Stimulated activated CD8-positive, alpha-beta memory T cell treated with anti-CD3 and anti-CD28 coated beads, Interleukin-7, amount 100 ng/mL, for 4 hours (primary cell): ENCODE data around the gene SULT1B1.

Experiments used
- DNase-seq, 2 donors: peaks; one replicate each; pipeline ENCODE4 v3.0.0-alpha.2; 2020; ENCODE audit warnings: low read depth in 2 of 2

SULT1B1 gene

DNA sequence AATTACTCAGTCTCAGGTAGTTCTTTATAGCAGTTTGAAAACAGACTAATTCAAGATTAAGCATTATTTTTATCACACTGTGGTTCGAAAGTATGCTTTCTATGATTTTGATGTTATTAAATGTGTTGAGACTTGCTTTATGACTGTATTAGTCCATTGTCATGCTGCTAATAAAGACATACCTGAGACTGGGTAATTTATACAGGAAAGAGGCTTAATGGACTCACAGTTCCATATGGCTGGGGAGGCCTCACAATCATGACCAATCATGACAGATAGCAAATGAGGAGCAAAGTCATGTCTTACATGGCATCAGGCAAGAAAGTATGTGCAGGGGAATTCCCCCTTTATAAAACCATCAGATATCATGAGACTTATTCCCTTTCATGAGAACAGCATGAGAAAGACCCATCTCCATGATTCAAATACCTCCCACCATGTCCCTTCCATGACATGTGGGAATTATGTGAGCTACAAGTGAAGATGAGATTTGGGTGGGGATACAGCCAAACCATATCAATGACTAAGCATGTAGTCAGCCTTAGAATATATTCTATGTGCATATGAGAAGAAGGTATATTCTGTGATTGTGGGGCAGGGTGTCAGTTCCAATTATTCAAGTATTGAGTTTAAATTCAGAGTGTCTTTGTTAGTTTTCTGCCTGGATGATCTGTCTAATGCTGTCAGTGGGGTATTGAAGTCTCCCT is 62.7 kb downstream of the SULT1B1 start:
- no peak for DNase-seq

DNA sequence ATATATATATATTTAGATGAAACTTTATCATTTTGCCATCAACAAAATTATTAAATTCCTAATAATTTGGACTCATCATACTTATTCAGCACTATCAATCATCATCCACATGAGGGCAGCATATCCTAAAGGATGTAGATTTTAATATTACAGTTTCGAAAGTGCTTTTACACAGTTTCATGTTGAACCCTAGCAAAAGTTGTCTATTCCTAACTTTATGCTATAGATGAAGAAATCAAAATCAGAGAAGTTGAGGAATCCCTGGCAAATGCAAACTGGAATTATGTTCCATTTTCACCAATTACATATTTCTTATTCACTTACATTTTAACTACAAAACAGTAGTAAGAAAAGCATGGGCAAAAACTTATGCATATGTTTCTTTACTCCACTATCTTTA is 70.8 kb downstream of the SULT1B1 start:
- DNase-seq: no peak

DNA sequence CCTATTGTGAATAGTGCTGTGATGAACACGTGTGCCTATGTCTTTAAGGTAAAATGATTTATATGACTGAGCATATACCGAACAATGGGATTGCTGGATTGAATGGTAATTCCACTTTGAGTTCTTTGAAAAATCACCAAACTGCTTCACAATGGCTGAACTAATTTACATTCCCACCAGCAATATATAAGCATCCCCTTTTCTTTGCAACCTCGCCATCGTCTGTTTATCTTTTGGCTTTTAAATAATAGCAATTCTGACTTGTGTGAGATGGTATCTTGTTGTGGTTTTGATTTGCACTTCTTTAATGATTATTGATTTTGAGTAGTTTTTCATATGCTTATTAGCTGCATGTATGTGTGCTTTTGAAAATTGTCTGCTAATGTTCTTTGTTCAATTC is 75.6 kb downstream of the SULT1B1 start:
- DNase-seq: no peak
